ENCODE measurements around the gene TMC8. TPM values are rescaled to one million over a fixed set of nuclear protein-coding genes. Genes with fewer than 3 reads are reported as not detected.

TMC8 gene
- total and polyA plus RNA-seq, 2 of the 8 experiments (the other 6 are each of a cell fraction or from before 2014, with no cell fraction given): 1.00 to 2.8 TPM

- TF ChIP-seq CHD7 (IDR thresholded peaks at IDR 0.05; ENCODE audit: insufficient replicate concordance, low read length) (no peak), YY1 (IDR thresholded peaks at IDR 0.05; ENCODE audit: low read depth, low read length) (no peak), CBX5 (IDR thresholded peaks at IDR 0.05; ENCODE audit: low read depth, low read length) (no peak), RBBP5 (IDR thresholded peaks at IDR 0.05; ENCODE audit: borderline replicate concordance, low read depth, low read length) (no peak), NRF1 (IDR thresholded peaks at IDR 0.05; ENCODE audit: low read depth, low read length) (no peak), SP1 (IDR thresholded peaks at IDR 0.05; ENCODE audit: low read depth, low read length) (no peak), CTBP2 (IDR thresholded peaks at IDR 0.05; ENCODE audit: borderline replicate concordance, insufficient read depth, insufficient read length, low read length) (no peak), RFX5 (IDR thresholded peaks at IDR 0.05; ENCODE audit: borderline replicate concordance, low read depth, low read length) (no peak), RXRA (IDR thresholded peaks at IDR 0.05; ENCODE audit: insufficient read depth, low read depth, low read length) (no peak), GABPA (IDR thresholded peaks at IDR 0.05; ENCODE audit: borderline replicate concordance, insufficient read depth, low read length) (no peak)
Measured at GRCh38 chr17:78111727-78112517, 18.6 kb upstream of the TMC8 start (continued).

All from H1 (cell line).